ENCODE measurements around the gene INPP4A. TPM values are rescaled to one million over a fixed set of nuclear protein-coding genes. Genes with fewer than 3 reads are reported as not detected.

Gene INPP4A
- total and polyA plus RNA-seq, 2 experiments from 2014 or later = 7.9 to 13.1 TPM

DNA sequence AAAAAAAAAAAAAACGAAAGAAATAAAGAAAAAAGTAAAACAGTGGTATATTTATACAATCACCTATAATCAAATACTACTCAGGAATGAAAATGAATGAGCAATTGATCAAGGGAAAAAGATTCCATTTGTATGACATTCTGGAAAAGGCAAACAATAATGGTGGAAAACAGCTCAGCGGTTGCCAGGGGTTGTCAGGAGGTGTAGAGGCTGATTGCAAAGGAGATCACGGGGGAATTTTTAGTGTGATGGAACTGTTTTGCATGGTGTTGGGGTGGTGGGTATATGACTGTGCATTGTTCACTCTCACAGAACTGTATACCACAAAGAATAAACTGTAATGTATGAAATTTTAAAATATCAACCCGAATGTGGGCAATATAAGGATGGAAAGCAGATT is 45.5 kb upstream of the INPP4A start:
- 77% methylated on average over 4 of the region's 4 CpGs for WGBS (ENCODE audit: low lambda C conversion rate, missing lambda C conversion rate)

DNA sequence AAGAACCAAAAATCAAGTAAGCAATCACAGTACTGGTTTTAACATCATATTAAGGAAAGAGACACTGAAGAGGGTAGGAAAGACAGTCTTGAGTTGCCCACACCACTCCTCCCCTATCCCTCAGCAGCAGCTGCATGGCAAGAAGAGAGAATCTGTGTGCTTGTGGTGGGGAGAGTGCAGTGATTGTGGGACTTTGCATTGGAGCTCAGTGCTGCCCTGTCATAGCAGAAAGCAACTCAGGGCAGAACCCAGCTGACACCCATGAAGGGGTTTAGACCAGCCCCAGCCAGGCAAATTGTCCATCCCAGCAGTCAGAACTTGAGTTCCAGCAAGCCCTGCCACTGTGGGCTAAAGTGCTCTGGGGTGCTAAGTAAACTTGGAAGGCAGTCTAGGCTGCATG is 40.8 kb upstream of the INPP4A start:
- Histone ChIP-seq H4K20me1 (ENCODE audit: insufficient read depth, poor library complexity, severe bottlenecking) (no peaks in the 10 kb centered on the region), H3K9me3 (ENCODE audit: low read depth) (no peaks in the 10 kb centered on the region), H2AFZ (no peak overlapping the region), H3K9me2 (replicated peaks; ENCODE audit: insufficient read depth) (no peaks in the 10 kb centered on the region), H3K27ac (no peak overlapping the region), H3K79me2 (no peaks in the 10 kb centered on the region), H3K27me3 (no peaks in the 10 kb centered on the region), H3K4me1 (ENCODE audit: insufficient read depth) (no peaks in the 10 kb centered on the region), H3K4me2 (no peak overlapping the region), H3K36me3 (replicated peaks; ENCODE audit: insufficient read depth, low read depth) (no peaks in the 10 kb centered on the region), H3K4me3 (no peak overlapping the region)
- TF ChIP-seq, protein P1, sequence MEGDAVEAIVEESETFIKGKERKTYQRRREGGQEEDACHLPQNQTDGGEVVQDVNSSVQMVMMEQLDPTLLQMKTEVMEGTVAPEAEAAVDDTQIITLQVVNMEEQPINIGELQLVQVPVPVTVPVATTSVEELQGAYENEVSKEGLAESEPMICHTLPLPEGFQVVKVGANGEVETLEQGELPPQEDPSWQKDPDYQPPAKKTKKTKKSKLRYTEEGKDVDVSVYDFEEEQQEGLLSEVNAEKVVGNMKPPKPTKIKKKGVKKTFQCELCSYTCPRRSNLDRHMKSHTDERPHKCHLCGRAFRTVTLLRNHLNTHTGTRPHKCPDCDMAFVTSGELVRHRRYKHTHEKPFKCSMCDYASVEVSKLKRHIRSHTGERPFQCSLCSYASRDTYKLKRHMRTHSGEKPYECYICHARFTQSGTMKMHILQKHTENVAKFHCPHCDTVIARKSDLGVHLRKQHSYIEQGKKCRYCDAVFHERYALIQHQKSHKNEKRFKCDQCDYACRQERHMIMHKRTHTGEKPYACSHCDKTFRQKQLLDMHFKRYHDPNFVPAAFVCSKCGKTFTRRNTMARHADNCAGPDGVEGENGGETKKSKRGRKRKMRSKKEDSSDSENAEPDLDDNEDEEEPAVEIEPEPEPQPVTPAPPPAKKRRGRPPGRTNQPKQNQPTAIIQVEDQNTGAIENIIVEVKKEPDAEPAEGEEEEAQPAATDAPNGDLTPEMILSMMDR (IDR thresholded peaks at IDR 0.05; ENCODE audit: poor library complexity) = no peak
- TF ChIP-seq EZH2phosphoT487 (IDR thresholded peaks at IDR 0.05; ENCODE audit: low read depth, severe bottlenecking, unreplicated experiment) (no peak), EZH2 (IDR thresholded peaks at IDR 0.05; ENCODE audit: borderline replicate concordance) (no peak)
- no peak for DNase-seq (ENCODE audit: low spot score)

More for the DNA sequence above, 45.5 kb upstream of the INPP4A start:
- Histone ChIP-seq H4K20me1 (ENCODE audit: insufficient read depth, poor library complexity, severe bottlenecking) (no peaks in the 10 kb centered on the region), H3K9me3 (ENCODE audit: low read depth) (no peaks in the 10 kb centered on the region), H3K4me1 (ENCODE audit: insufficient read depth) (no peaks in the 10 kb centered on the region), H2AFZ (no peak overlapping the region), H3K79me2 (no peaks in the 10 kb centered on the region), H3K4me3 (no peak overlapping the region), H3K36me3 (replicated peaks; ENCODE audit: insufficient read depth, low read depth) (no peaks in the 10 kb centered on the region), H3K4me2 (no peak overlapping the region), H3K27me3 (no peaks in the 10 kb centered on the region), H3K9me2 (replicated peaks; ENCODE audit: insufficient read depth) (no peaks in the 10 kb centered on the region), H3K27ac (no peak overlapping the region)
- no peak for DNase-seq (ENCODE audit: low spot score)
- no peak for TF ChIP-seq EZH2phosphoT487 (IDR thresholded peaks at IDR 0.05; ENCODE audit: low read depth, severe bottlenecking, unreplicated experiment)
- TF ChIP-seq EZH2 (IDR thresholded peaks at IDR 0.05; ENCODE audit: borderline replicate concordance) = no peak
- TF ChIP-seq, protein P1 (IDR thresholded peaks at IDR 0.05; ENCODE audit: poor library complexity) = no peak

DNA sequence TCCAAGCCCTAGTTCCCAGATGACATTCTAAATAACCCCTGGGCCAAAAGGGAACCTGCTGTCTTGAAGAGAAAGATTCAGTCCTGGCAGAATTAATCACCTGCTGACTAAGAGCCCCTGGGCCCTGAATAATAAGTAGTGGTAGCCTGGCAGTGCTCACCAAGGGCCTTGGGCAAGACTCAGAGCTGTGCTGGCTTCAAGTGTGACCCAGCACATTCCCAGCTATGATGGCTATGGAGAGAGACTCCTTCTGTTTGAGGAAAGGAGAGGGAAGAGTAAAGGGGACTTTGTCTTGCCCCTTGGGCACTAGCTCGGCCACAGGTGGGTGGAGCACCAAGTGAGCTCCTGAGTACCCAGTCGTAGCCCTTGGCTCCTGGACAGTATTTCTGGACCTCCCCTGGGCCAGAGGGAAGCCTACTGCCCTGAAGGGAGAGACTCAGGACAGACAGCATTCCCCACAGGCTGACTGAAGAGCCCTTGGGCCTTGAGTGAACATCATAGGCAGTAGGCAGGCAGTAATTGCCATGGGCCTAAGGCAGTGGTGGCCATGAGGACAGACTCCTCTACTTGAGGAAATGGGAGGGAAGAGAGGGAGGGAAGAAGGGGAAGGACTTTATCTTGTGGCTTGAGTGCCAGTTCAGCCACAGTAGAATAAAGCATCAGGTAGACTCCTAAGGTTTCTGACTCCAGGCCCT is 40.0 kb upstream of the INPP4A start:
- 90% methylated on average over 2 of the region's 2 CpGs for WGBS (ENCODE audit: low lambda C conversion rate, missing lambda C conversion rate)
- H3K27ac ChIP-seq = no peak overlapping the region
- no peaks in the 10 kb centered on the region for H3K79me2 ChIP-seq
- no peaks in the 10 kb centered on the region for H4K20me1 ChIP-seq (ENCODE audit: insufficient read depth, poor library complexity, severe bottlenecking)
- TF ChIP-seq EZH2phosphoT487 (IDR thresholded peaks at IDR 0.05; ENCODE audit: low read depth, severe bottlenecking, unreplicated experiment) = no peak
- no peak for TF ChIP-seq EZH2 (IDR thresholded peaks at IDR 0.05; ENCODE audit: borderline replicate concordance)
- TF ChIP-seq, protein P1 (IDR thresholded peaks at IDR 0.05; ENCODE audit: poor library complexity) = no peak
- DNase-seq (ENCODE audit: low spot score) = no peak
- no peak overlapping the region for H3K4me3 ChIP-seq
- H2AFZ ChIP-seq = no peak overlapping the region
- no peaks in the 10 kb centered on the region for H3K36me3 ChIP-seq (replicated peaks; ENCODE audit: insufficient read depth, low read depth)
- no peak overlapping the region for H3K4me2 ChIP-seq
- no peaks in the 10 kb centered on the region for H3K4me1 ChIP-seq (ENCODE audit: insufficient read depth)
- H3K9me2 ChIP-seq (replicated peaks; ENCODE audit: insufficient read depth) = no peaks in the 10 kb centered on the region
- no peaks in the 10 kb centered on the region for H3K9me3 ChIP-seq (ENCODE audit: low read depth)
- H3K27me3 ChIP-seq = no peaks in the 10 kb centered on the region

All from hepatocyte (in vitro differentiated cells).